Thyroid gland (tissue), 4 donors: ENCODE results near the gene KIF25. TPM values are rescaled to one million over a fixed set of nuclear protein-coding genes. Genes with fewer than 3 reads are reported as not detected.

Experiments used
- DNase-seq, 2 donors: peaks; one replicate each; pipeline ENCODE4 v3.0.0-alpha.2; 2019
- H3K27ac ChIP-seq, 3 donors: fragments of 200-600 bp; sonication (generic); 1 replicate in 2 of 3; 2 replicates in 1 of 3; pipeline ENCODE4 v1.5.1; 2016 to 2019; ENCODE audit warnings: mild to moderate bottlenecking in 1 of 3, moderate library complexity in 1 of 3
- H3K27me3 ChIP-seq: fragments of 200-600 bp; sonication (generic); one replicate; pipeline ENCODE4 v1.5.1; 2019
- H3K36me3 ChIP-seq, 2 donors: fragments of 200-600 bp; sonication (generic); one replicate each; pipeline ENCODE4 v1.5.1; 2016 to 2019
- H3K4me1 ChIP-seq, 2 donors: fragments of 200-600 bp; sonication (generic); one replicate each; pipeline ENCODE4 v1.5.1; 2017 to 2019
- H3K4me3 ChIP-seq, 3 donors: fragments of 200-600 bp; sonication (generic); replicated peaks in 1 of 3; 1 replicate in 2 of 3; 2 replicates in 1 of 3; pipeline ENCODE4 v1.5.1; 2016; ENCODE audit warnings: mild to moderate bottlenecking in 1 of 3
- H3K9me3 ChIP-seq: fragments of 200-600 bp; sonication (generic); one replicate; pipeline ENCODE4 v1.5.1; 2017
- CTCF ChIP-seq, 6 experiments: fragments of 200-600 bp in 3 of 6; fragments of 450-650 bp in 3 of 6; sonication (generic) in 3 of 6; IDR thresholded peaks; one replicate each; pipeline ENCODE4 v1.5.1; 2016 to 2019; ENCODE audit warnings: antibody characterized with exemption in 6 of 6, mild to moderate bottlenecking in 2 of 6, inconsistent platforms in 1 of 6, moderate library complexity in 1 of 6
- POLR2A ChIP-seq, 2 donors: fragments of 450-650 bp; IDR thresholded peaks; one replicate each; pipeline ENCODE4 v1.6.1; 2017; ENCODE audit warnings: antibody characterized with exemption in 2 of 2, mild to moderate bottlenecking in 2 of 2, moderate library complexity in 1 of 2
- WGBS, 2 donors: methylation state at CpG; one replicate each; pipeline ENCODE4 v1.1.5; 2017; 5-methylcytosine and 5-hydroxymethylcytosine counted together
- intact Hi-C: fragments of 100-400 bp; cut with DNase I; formaldehyde crosslinking; loops from one replicate; pipeline ENCODE4 v1.15.1; 2023
- total RNA-seq, 4 donors: library from RNA; depleted of rRNA; stranded (reverse); fragments of >200 nt; gene quantifications; one replicate each; pipeline ENCODE4 v1.2.3, GENCODE V29; 2016

KIF25 gene
- total RNA-seq, 4 donors from 2014 or later = not detected

- Histone ChIP-seq H3K27ac (no peak overlapping the region), H3K9me3 (no peaks in the 10 kb centered on the region), H3K36me3 (no peaks in the 10 kb centered on the region), H3K4me3 (no peak overlapping the region), H3K4me1 (peaks cover 0 to 9% of the 10 kb centered on the region in 2 donors), H3K27me3 (no peaks in the 10 kb centered on the region)
- TF ChIP-seq CTCF (IDR thresholded peaks at IDR 0.05) (no peak), POLR2A (IDR thresholded peaks at IDR 0.05) (no peak)
- intact Hi-C loops = no loop called here
- 71 to 77% methylated on average over 16 to 20 of the region's 20 CpGs for WGBS, 2 donors
- DNase-seq = no peak
These were observed 48.5 kb downstream of the KIF25 start for GRCh38 chr6:168045706-168046620.

- H3K27me3 ChIP-seq = no peaks in the 10 kb centered on the region
- no peak overlapping the region for H3K27ac ChIP-seq
- TF ChIP-seq POLR2A (IDR thresholded peaks at IDR 0.05) (no peak), CTCF (IDR thresholded peaks at IDR 0.05) (no peak)
- H3K9me3 ChIP-seq = no peaks in the 10 kb centered on the region
- intact Hi-C loops = no loop called here
- 97 to 99% methylated on average over 3 of the region's 3 CpGs for WGBS, 2 donors
- no peak overlapping the region for H3K4me3 ChIP-seq
- no peak for DNase-seq
- H3K36me3 ChIP-seq = no peaks in the 10 kb centered on the region
- H3K4me1 ChIP-seq = peaks cover 0 to 9% of the 10 kb centered on the region in 2 donors
These were observed 49.2 kb downstream of the KIF25 start for GRCh38 chr6:168046696-168047095.

GRCh38 chr6:168047841-168048723, 50.6 kb downstream of the KIF25 start:
- no peak for TF ChIP-seq CTCF (IDR thresholded peaks at IDR 0.05)
- no peak for TF ChIP-seq POLR2A (IDR thresholded peaks at IDR 0.05)
- H3K4me3 ChIP-seq = no peak overlapping the region
- 85 to 94% methylated on average over 19 to 29 of the region's 31 CpGs for WGBS, 2 donors
- no peaks in the 10 kb centered on the region for H3K36me3 ChIP-seq
- intact Hi-C loops = no loop called here
- H3K9me3 ChIP-seq = no peaks in the 10 kb centered on the region
- H3K27me3 ChIP-seq = no peaks in the 10 kb centered on the region
- DNase-seq = no peak
- no peak overlapping the region for H3K27ac ChIP-seq
- peaks cover 0 to 9% of the 10 kb centered on the region in 2 donors for H3K4me1 ChIP-seq

- intact Hi-C loops = no loop called here
- Histone ChIP-seq H3K36me3 (no peaks in the 10 kb centered on the region), H3K9me3 (no peaks in the 10 kb centered on the region), H3K27ac (no peak overlapping the region), H3K4me1 (peaks cover 0 to 9% of the 10 kb centered on the region in 2 donors), H3K27me3 (no peaks in the 10 kb centered on the region), H3K4me3 (no peak overlapping the region)
- TF ChIP-seq POLR2A (IDR thresholded peaks at IDR 0.05) = no peak
- TF ChIP-seq CTCF (IDR thresholded peaks at IDR 0.05) = no peak
- DNase-seq = no peak
- 94 to 97% methylated on average over 4 to 10 of the region's 10 CpGs for WGBS, 2 donors
These were observed 51.2 kb downstream of the KIF25 start for GRCh38 chr6:168048724-168049025.
